BE2C (cell line): ENCODE data around the gene KASH5.

Experiments
- DNase-seq: peaks from one replicate; pipeline ENCODE4 v3.0.0-alpha.2; 2020
- H3K27me3 ChIP-seq: fragments of 250-450 bp; sonication (Bioruptor Pico); 2 replicates; pipeline ENCODE4 v1.5.1; 2020; ENCODE audit warnings: mild to moderate bottlenecking
- H3K36me3 ChIP-seq: fragments of 250-450 bp; sonication (Bioruptor Pico); 2 replicates; pipeline ENCODE4 v1.5.1; 2020; ENCODE audit warnings: mild to moderate bottlenecking
- H3K4me1 ChIP-seq: fragments of 250-450 bp; sonication (Bioruptor Pico); 2 replicates; pipeline ENCODE4 v1.5.1; 2020
- H3K4me3 ChIP-seq: 2 replicates; pipeline ENCODE4 v1.5.1; 2011; ENCODE audit warnings: low read depth, low read length
- H3K9me3 ChIP-seq: fragments of 250-450 bp; sonication (Bioruptor Pico); 2 replicates; pipeline ENCODE4 v1.5.1; 2020
- CTCF ChIP-seq: IDR thresholded peaks from 2 replicates; pipeline ENCODE4 v1.5.1; 2012; ENCODE audit warnings: mild to moderate bottlenecking, low read depth, low read length

The KASH5 gene

DNA sequence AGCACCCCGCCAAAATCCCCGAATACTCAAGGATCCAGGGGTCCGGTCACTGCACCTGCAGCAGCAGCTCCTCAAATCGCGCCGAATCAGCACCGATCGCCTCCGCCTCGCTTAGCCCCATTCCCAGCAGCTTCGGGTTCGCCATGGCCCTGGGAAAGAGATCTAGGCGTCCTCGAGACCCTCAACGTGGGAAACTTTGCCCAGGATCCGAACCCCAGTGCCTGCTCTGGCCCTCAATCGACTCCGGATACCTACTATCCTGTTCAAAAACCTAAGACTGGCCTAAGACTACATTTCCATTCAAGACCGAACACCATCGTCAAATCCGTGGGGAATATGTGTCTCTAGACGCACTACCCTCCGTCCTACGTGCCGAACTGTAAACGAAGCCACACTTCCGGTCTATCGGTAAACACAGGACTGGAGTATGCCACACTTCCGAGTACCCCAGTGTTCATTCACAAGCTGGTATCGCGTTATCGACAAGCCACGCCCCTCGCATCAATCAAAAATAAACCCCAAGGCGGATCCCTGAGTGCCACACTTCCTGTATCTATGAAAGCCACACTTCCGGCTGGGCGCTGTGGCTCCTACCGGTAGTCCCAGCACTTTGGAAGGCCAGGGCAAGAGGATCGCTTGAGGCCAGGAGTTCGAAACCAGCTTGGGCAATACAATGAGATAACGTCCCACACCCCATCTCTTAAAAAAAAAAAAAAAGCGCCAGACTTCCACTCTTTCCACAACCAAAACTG, 63.6 kb downstream of the KASH5 start, which contains the start of gene PIH1D1:
Gene PIH1D1 (minus strand): TSS at position 385 of the 752 bp plus-strand sequence. CDS start 240 bp downstream, at position 145.
- Histone ChIP-seq H3K4me1 (no peaks in the 10 kb centered on the region), H3K36me3 (peaks cover 27% of the 10 kb centered on the region), H3K4me3 (peak within 1 kb of the TSS; percentile 96), H3K27me3 (no peaks in the 10 kb centered on the region), H3K9me3 (no peaks in the 10 kb centered on the region)
- DNase-seq: peak; percentile 97
- TF ChIP-seq CTCF: peak; percentile 20; the same call in 1 of the 2 replicates

DNA sequence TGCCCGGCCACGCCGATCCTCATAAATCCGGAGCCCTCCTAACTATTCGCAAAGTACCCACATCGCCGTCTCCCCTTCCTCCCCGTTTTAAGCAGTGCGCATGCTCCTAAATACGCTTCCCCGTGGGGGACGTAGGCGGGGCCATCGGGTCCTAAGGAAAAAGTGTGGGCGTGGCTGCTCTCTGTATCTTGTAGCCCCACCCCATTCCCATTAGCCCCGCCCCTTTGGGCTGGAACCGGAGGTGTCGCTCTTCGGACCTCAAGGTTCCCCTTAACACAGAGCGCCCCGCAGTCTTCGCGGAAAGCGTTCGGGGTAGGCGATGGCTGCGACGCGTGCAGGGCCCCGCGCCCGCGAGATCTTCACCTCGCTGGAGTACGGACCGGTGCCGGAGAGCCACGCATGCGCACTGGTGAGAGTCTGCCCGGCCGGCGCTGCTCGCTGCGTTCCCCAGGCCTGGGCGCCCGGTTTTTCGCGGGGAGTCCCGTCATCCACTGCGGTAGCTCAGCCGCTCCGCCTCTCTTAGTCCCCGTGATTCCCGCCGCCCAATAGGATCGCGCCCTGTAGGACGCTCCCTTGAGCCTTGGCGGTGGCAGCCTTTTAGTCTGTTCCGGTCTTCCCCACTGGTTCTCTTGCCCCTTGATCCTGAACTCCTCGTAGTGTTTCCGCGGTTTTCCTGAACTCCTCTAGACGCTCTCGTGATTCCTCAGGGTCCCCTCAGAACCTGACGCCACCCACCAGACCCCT, 65.1 kb downstream of the KASH5 start, which contains the start of gene ALDH16A1:
Gene ALDH16A1 (plus strand): TSS at position 213 of the 744 bp plus-strand sequence. CDS start 107 bp downstream, at position 320.
- no peaks in the 10 kb centered on the region for H3K4me1 ChIP-seq
- TF ChIP-seq CTCF: no peak
- no peaks in the 10 kb centered on the region for H3K9me3 ChIP-seq
- DNase-seq: peak; percentile 99
- H3K4me3 ChIP-seq: peak within 1 kb of the TSS; percentile 76
- H3K36me3 ChIP-seq: peaks cover 14% of the 10 kb centered on the region
- H3K27me3 ChIP-seq: no peaks in the 10 kb centered on the region

DNA sequence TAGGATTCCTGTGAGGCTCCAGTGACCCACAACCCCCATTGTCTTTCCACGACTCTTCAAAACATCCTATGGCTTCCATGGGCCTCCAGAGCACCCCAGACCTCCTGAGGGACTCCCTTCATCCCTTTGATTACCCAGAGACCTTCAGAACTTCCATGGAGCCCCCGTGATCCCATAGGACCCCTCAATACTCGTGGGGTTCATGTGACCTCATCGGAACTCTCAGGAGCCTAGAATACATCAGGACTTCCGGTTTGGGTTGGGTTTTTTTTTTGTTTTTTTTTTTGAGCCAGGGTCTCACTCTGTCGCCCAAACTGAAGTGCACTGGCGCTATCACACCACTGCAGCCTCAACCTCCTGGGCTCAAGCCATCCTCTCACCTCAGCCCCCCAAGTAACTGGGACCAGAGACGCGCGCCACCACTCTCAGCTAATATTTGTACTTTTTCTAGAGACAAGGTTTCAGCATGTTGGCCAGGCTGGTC, 65.8 kb downstream of the KASH5 start:
- Histone ChIP-seq H3K4me1 (no peaks in the 10 kb centered on the region), H3K27me3 (no peaks in the 10 kb centered on the region), H3K36me3 (peaks cover 9% of the 10 kb centered on the region), H3K9me3 (no peaks in the 10 kb centered on the region), H3K4me3 (peak overlapping the region; percentile 76)
- DNase-seq: no peak
- TF ChIP-seq CTCF: no peak

- H3K4me3 ChIP-seq: no peak overlapping the region
- no peaks in the 10 kb centered on the region for H3K4me1 ChIP-seq
- no peaks in the 10 kb centered on the region for H3K27me3 ChIP-seq
- H3K36me3 ChIP-seq: no peaks in the 10 kb centered on the region
- TF ChIP-seq CTCF: no peak
- H3K9me3 ChIP-seq: no peaks in the 10 kb centered on the region
- no peak for DNase-seq
Measured at GRCh38 chr19:49455773-49456172, 67.7 kb downstream of the KASH5 start.

- no peak for DNase-seq
- Histone ChIP-seq H3K4me1 (no peaks in the 10 kb centered on the region), H3K27me3 (no peaks in the 10 kb centered on the region), H3K4me3 (no peak overlapping the region), H3K9me3 (no peaks in the 10 kb centered on the region), H3K36me3 (no peaks in the 10 kb centered on the region)
- no peak for TF ChIP-seq CTCF
Measured at GRCh38 chr19:49456326-49456725, 68.3 kb downstream of the KASH5 start.
